NB4 (cell line): Measurements from ENCODE around the gene ARPC1A.

Source experiments
- DNase-seq: peaks from one replicate; pipeline ENCODE4 v3.0.0; 2010; ENCODE audit warnings: low read depth
- H3K4me3 ChIP-seq: one replicate; pipeline ENCODE4 v1.5.1; 2011; ENCODE audit warnings: mild to moderate bottlenecking, low read depth, low read length, moderate library complexity
- MYC ChIP-seq: IDR thresholded peaks from 2 replicates; pipeline ENCODE4 v1.6.1; 2011; ENCODE audit warnings: low read depth, low read length
- POLR2A ChIP-seq: IDR thresholded peaks from 2 replicates; pipeline ENCODE4 v1.6.1; 2011; ENCODE audit warnings: mild to moderate bottlenecking; ENCODE audit not compliant: insufficient read length; ENCODE audit errors: extremely low read depth
- TF ChIP-seq, protein P1 (sequence below): IDR thresholded peaks from one replicate; pipeline ENCODE4 v1.5.1; 2012; ENCODE audit warnings: low read depth, low read length
- TF ChIP-seq, protein P2 (sequence below): IDR thresholded peaks from 2 replicates; pipeline ENCODE4 v1.6.1; 2011; ENCODE audit warnings: low read depth, low read length

Gene ARPC1A

DNA sequence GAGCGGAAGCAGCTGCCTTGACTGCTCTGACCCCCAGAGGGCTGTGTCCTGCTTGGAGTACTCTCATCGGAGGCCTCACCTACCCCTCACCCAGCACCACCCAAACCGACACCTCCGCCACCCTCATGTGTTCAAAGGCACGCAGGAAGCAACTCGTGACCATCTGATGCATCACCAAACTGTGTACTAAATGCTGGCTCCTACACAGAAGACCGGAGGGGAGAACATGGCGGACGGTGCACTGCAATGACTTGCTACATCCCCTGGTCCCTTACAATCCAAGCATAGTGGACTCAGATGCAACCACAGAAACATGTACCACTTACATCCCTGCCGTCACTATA lies 79.3 kb downstream of the ARPC1A start:
- no peak for DNase-seq
- no peak overlapping the region for H3K4me3 ChIP-seq
- TF ChIP-seq, protein P1, sequence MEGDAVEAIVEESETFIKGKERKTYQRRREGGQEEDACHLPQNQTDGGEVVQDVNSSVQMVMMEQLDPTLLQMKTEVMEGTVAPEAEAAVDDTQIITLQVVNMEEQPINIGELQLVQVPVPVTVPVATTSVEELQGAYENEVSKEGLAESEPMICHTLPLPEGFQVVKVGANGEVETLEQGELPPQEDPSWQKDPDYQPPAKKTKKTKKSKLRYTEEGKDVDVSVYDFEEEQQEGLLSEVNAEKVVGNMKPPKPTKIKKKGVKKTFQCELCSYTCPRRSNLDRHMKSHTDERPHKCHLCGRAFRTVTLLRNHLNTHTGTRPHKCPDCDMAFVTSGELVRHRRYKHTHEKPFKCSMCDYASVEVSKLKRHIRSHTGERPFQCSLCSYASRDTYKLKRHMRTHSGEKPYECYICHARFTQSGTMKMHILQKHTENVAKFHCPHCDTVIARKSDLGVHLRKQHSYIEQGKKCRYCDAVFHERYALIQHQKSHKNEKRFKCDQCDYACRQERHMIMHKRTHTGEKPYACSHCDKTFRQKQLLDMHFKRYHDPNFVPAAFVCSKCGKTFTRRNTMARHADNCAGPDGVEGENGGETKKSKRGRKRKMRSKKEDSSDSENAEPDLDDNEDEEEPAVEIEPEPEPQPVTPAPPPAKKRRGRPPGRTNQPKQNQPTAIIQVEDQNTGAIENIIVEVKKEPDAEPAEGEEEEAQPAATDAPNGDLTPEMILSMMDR = no peak
- TF ChIP-seq MYC = no peak
- TF ChIP-seq POLR2A = no peak
- TF ChIP-seq, protein P2, sequence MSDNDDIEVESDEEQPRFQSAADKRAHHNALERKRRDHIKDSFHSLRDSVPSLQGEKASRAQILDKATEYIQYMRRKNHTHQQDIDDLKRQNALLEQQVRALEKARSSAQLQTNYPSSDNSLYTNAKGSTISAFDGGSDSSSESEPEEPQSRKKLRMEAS = no peak

DNA sequence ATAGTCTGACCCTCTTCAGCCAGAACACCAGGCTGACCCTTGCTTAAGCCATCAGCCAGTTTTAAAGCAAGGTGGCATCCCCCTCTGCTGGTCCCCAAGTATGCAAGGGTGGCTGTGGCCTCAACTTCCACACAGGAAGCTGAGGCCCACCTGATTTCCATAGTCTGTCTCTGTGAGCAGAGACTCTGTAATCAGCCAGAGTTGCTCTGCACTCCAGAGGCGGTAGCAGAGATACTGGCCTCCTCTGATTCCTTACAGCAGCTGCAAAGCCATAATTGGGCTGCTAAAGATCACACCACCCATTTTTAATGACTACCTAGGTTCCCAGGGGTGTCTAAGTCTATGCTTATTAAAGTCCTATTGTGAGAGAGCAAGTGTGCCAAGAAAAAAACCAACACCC lies 80.9 kb downstream of the ARPC1A start:
- TF ChIP-seq POLR2A (no peak), MYC (no peak)
- TF ChIP-seq, protein P1 = no peak
- TF ChIP-seq, protein P2 = no peak
- peak overlapping the region; percentile 95 for H3K4me3 ChIP-seq
- DNase-seq = no peak

DNA sequence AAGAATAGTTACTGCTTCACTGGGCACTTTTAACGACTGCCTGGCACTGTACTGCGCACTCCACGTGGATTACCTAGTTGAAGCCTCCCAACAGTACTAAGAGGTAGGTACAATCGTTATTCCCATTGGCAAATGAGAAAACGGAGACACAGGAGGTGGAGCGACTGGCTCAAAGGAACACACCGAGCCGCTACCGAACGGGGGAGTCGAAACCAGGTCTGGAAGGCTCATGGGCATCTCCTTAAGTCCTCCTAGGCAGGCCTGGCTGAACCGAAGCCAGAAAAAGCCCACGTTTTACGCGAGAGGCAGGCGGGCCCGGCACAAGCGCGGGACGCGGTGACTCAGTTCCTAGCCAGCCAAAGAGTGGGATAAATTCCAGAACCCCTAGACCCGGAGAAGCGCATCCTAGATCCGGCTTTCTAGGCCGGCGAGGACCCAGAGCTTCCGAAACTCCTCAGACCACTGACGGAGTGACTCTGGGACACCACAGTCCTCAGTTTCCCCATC lies 82.2 kb downstream of the ARPC1A start:
- DNase-seq = peak; percentile 63
- H3K4me3 ChIP-seq = peak overlapping the region; percentile 95
- TF ChIP-seq, protein P1 = no peak
- TF ChIP-seq, protein P2 = peak; percentile 47

DNA sequence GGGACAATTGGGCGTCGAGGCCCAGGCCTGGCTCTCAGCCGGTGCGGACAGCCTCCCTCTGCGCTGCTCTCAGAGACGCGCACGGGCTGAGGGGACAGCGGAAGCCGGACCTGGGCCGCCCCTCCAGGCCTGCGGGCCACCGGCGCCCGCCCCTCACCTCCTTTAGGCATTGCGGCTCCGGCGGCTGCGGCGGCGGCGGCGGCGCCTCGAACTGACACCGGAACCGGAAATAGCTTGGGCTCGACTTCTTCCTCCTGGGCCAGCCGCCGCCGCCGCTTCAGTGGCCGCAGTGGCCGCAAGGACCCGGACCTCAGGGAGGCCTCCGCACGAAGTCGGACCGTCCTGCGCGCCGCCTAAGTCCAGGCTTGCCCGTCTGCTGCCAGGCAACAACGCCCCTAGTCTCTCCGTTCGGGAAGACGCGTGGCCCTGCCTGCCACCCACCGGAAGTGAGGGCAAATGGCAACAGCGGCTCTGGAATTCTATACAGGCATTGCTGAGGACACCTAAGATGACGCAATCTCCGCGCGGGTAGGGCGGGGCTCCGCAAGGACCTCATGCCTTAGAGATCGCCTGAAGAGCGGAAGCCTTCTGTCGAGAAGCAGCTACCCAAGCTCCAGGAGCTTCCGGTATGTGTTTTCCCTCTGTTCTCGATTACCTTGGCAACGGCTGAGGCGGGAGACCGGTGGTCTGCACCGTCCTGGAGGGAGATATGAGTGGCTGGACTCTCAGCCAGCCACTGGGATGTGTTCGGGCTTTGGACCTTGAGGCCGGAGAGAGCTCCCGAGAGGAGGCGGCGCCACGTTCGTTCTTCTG lies 82.9 kb downstream of the ARPC1A start, which contains the start of the genes BUD31 and PDAP1:
Gene BUD31, plus strand, starts transcription at position 591 of the 813 bp plus-strand sequence. CDS start 2,124 bp downstream, outside the sequence.
Gene PDAP1, minus strand, starts transcription at position 219 of the 813 bp plus-strand sequence. Its CDS starts 49 bp downstream, at position 170.
- peak within 1 kb of the TSS; percentile 95 for H3K4me3 ChIP-seq
- peak; percentile 97 for DNase-seq
- TF ChIP-seq POLR2A (peak; percentile 90), MYC (peak; percentile 94)
- TF ChIP-seq, protein P1 = no peak
- TF ChIP-seq, protein P2 = peak; percentile 85

DNA sequence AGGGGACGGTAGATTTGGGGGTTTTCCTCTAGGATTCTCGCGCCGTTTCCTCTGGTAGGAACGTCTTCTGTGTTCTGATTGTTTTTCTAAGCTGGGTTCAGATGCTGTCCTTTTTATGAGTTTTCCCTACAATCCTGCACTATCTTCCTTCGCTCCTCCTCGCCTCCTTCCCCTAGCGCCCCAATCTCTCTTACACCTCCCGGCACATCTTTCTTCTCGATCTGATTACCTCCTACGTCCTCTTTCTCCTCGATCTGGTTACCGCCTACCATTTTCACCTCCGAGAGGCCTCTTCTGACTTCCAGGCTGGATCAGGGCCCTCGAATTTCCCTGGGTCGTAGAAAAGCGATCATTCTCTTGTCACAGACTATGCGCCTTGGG lies 83.5 kb downstream of the ARPC1A start:
- H3K4me3 ChIP-seq = peak overlapping the region; percentile 95
- DNase-seq = no peak

More for the DNA sequence above, 83.5 kb downstream of the ARPC1A start:
- no peak for TF ChIP-seq MYC
- TF ChIP-seq, protein P1 = no peak
- TF ChIP-seq POLR2A = no peak
- TF ChIP-seq, protein P2 = no peak
